SU-DHL-6 (cell line): ENCODE data around the gene NUP210L.

ENCODE experiments used
- CTCF ChIP-seq: fragments of 200-600 bp; sonication (generic); IDR thresholded peaks from one replicate; pipeline ENCODE4 v1.5.1; 2017; ENCODE audit warnings: antibody characterized with exemption, mild to moderate bottlenecking, low read length, moderate library complexity; ENCODE audit not compliant: insufficient read depth, poor library complexity, severe bottlenecking
- EZH2phosphoT487 ChIP-seq: fragments of 200-600 bp; sonication (generic), shearing (Covaris generic); conservative IDR thresholded peaks from 2 replicates; pipeline ENCODE4 v1.6.1; 2018; ENCODE audit warnings: mild to moderate bottlenecking, antibody characterized with exemption, low read length, moderate library complexity, mixed read lengths

- TF ChIP-seq CTCF (no peak), EZH2phosphoT487 (no peak)
Measured at GRCh38 chr1:153942766-153943549, 211.9 kb downstream of the NUP210L start.
